DLD1 (cell line): ENCODE data around the gene CLMN.
"Not testable (repeated sequence)": the region's sequence is repeated elsewhere in the genome, so short reads cannot be mapped to it uniquely, and the experiment has no call there.

Experiments used
- in situ Hi-C: cut with HindIII; loops from 2 replicates; pipeline ENCODE4 v1.10.0; 2017; ENCODE audit warnings: low sequenced_read_pairs

CLMN gene

GRCh38 chr14:95289323-95290010 lies 30.2 kb downstream of the CLMN start:
- in situ Hi-C loops = no loop called here

- in situ Hi-C loops = no loop called here
These were observed 30.9 kb downstream of the CLMN start for GRCh38 chr14:95288672-95289322.

GRCh38 chr14:95287176-95287754 lies 32.4 kb downstream of the CLMN start:
- in situ Hi-C loops = no loop called here

- in situ Hi-C loops = no loop called here
These were observed 33.1 kb downstream of the CLMN start for GRCh38 chr14:95286645-95287044.

- in situ Hi-C loops = no loop called here
These were observed 34.1 kb downstream of the CLMN start for GRCh38 chr14:95285566-95285965.

- in situ Hi-C loops = not testable (repeated sequence)
These were observed 35.9 kb downstream of the CLMN start for GRCh38 chr14:95283802-95284201.

GRCh38 chr14:95282986-95283380 lies 36.7 kb downstream of the CLMN start:
- in situ Hi-C loops = not testable (repeated sequence)

GRCh38 chr14:95282354-95282985 lies 37.2 kb downstream of the CLMN start:
- in situ Hi-C loops = no loop called here

- in situ Hi-C loops = no loop called here
These were observed 38.0 kb downstream of the CLMN start for GRCh38 chr14:95281560-95282176.

- in situ Hi-C loops = no loop called here
These were observed 44.2 kb downstream of the CLMN start for GRCh38 chr14:95275494-95275893.

- in situ Hi-C loops = no loop called here
These were observed 44.8 kb downstream of the CLMN start for GRCh38 chr14:95274874-95275273.

- in situ Hi-C loops = no loop called here
These were observed 45.4 kb downstream of the CLMN start for GRCh38 chr14:95274279-95274678.

GRCh38 chr14:95273001-95273978 lies 46.4 kb downstream of the CLMN start:
- in situ Hi-C loops = no loop called here

GRCh38 chr14:95272057-95272456 lies 47.7 kb downstream of the CLMN start:
- in situ Hi-C loops = no loop called here

- in situ Hi-C loops = no loop called here
These were observed 49.5 kb downstream of the CLMN start for GRCh38 chr14:95270203-95270602.

GRCh38 chr14:95269493-95269892 lies 50.2 kb downstream of the CLMN start:
- in situ Hi-C loops = no loop called here

GRCh38 chr14:95268350-95268749 lies 51.4 kb downstream of the CLMN start:
- in situ Hi-C loops = no loop called here

GRCh38 chr14:95267306-95267705 lies 52.4 kb downstream of the CLMN start:
- in situ Hi-C loops = no loop called here

- in situ Hi-C loops = no loop called here
These were observed 54.3 kb downstream of the CLMN start for GRCh38 chr14:95265106-95266094.
